Neutrophil (primary cell): Measurements from ENCODE around the gene KASH5.

Experiments used
- H3K27ac ChIP-seq: fragments of 200-600 bp; sonication (generic); 2 replicates; pipeline ENCODE4 v1.5.1; 2016; ENCODE audit warnings: mild to moderate bottlenecking, moderate library complexity
- H3K27me3 ChIP-seq: fragments of 200-600 bp; sonication (generic); 2 replicates; pipeline ENCODE4 v1.6.0; 2016; ENCODE audit warnings: mild to moderate bottlenecking
- H3K36me3 ChIP-seq: fragments of 200-600 bp; sonication (generic); 2 replicates; pipeline ENCODE4 v1.5.1; 2017
- H3K4me1 ChIP-seq, 2 experiments: fragments of 200-600 bp in 1 of 2; sonication (generic) in 1 of 2; 1 replicate in 1 of 2; 2 replicates in 1 of 2; pipeline versions ENCODE4 v1.5.1 to v1.6.1; 2013 to 2016; ENCODE audit warnings: low read depth in 1 of 2, low read length in 1 of 2, mild to moderate bottlenecking in 1 of 2, moderate library complexity in 1 of 2; ENCODE audit not compliant: control insufficient read depth in 1 of 2, insufficient read depth in 1 of 2
- H3K4me3 ChIP-seq, 2 experiments: fragments of 200-600 bp in 1 of 2; sonication (generic) in 1 of 2; 1 replicate in 1 of 2; 2 replicates in 1 of 2; pipeline ENCODE4 v1.5.1; 2013 to 2016; ENCODE audit warnings: low read depth in 1 of 2, low read length in 1 of 2, mild to moderate bottlenecking in 1 of 2, moderate library complexity in 1 of 2
- H3K9me3 ChIP-seq: fragments of 200-600 bp; sonication (generic); 2 replicates; pipeline ENCODE4 v1.5.1; 2016
- TF ChIP-seq, protein P1 (sequence below): fragments of 200-600 bp; sonication (generic); IDR thresholded peaks from 2 replicates; pipeline ENCODE4 v1.5.1; 2016; ENCODE audit warnings: antibody characterized with exemption

Gene KASH5

DNA sequence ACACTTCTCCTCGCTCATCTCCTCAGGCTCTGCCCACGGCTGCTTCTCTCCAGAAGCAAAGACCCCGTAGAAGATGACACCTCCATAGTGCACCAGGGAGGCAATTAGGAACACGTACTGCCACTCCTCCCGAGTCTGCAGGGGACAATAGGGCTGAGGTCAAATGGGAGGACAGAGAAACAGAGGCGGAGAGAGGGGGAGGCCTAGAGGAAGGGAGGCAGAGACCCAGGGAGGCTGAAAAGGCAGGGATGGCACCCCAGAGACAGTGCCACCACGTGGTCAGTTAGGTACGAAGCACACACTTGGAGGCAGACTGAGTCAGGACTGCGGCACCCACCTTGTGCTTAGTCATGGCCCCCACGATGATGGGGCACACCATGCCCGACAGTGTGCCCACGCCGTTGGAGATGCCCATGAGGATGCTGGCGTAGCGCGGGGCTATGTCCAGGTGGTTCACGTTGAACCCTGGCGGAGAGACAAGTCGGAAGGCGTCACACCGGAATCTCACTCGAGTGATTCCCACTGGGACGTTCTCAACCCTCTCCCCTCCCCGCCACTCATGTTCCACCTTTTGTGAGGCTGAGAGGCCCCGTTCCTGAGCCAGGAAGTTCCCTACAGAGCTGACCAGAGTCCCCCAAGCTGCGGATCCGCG, 42.8 kb downstream of the KASH5 start:
- TF ChIP-seq, protein P1, sequence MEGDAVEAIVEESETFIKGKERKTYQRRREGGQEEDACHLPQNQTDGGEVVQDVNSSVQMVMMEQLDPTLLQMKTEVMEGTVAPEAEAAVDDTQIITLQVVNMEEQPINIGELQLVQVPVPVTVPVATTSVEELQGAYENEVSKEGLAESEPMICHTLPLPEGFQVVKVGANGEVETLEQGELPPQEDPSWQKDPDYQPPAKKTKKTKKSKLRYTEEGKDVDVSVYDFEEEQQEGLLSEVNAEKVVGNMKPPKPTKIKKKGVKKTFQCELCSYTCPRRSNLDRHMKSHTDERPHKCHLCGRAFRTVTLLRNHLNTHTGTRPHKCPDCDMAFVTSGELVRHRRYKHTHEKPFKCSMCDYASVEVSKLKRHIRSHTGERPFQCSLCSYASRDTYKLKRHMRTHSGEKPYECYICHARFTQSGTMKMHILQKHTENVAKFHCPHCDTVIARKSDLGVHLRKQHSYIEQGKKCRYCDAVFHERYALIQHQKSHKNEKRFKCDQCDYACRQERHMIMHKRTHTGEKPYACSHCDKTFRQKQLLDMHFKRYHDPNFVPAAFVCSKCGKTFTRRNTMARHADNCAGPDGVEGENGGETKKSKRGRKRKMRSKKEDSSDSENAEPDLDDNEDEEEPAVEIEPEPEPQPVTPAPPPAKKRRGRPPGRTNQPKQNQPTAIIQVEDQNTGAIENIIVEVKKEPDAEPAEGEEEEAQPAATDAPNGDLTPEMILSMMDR: no peak
- H3K4me1 ChIP-seq: no peaks in the 10 kb centered on the region
- no peak overlapping the region for H3K27ac ChIP-seq
- peaks cover 100% of the 10 kb centered on the region for H3K27me3 ChIP-seq
- no peaks in the 10 kb centered on the region for H3K36me3 ChIP-seq
- H3K9me3 ChIP-seq: no peaks in the 10 kb centered on the region
- H3K4me3 ChIP-seq: no peak overlapping the region

DNA sequence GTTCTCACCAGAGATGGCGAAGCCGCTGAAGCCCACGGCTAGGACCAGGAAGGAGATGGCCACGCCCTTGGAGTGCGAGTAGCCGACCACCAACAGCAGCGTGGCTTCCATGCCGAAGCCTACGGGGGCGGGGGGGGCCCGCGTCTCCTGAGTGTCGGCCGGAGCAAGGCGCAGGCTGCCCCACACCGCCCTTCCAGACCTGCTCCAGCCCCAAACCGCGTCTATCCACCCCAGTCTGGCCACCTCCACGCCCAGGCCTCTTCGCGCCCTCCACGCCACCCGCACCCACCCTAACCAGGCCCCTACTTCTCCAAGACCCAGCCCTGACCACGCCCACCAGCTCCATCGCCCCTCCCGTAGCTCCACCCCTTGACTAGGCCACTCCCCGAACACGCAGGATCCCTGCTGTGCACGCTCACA, 43.3 kb downstream of the KASH5 start:
- no peaks in the 10 kb centered on the region for H3K4me1 ChIP-seq
- peaks cover 100% of the 10 kb centered on the region for H3K27me3 ChIP-seq
- H3K4me3 ChIP-seq: no peak overlapping the region
- TF ChIP-seq, protein P1: no peak
- H3K9me3 ChIP-seq: no peaks in the 10 kb centered on the region
- H3K27ac ChIP-seq: no peak overlapping the region
- H3K36me3 ChIP-seq: no peaks in the 10 kb centered on the region

DNA sequence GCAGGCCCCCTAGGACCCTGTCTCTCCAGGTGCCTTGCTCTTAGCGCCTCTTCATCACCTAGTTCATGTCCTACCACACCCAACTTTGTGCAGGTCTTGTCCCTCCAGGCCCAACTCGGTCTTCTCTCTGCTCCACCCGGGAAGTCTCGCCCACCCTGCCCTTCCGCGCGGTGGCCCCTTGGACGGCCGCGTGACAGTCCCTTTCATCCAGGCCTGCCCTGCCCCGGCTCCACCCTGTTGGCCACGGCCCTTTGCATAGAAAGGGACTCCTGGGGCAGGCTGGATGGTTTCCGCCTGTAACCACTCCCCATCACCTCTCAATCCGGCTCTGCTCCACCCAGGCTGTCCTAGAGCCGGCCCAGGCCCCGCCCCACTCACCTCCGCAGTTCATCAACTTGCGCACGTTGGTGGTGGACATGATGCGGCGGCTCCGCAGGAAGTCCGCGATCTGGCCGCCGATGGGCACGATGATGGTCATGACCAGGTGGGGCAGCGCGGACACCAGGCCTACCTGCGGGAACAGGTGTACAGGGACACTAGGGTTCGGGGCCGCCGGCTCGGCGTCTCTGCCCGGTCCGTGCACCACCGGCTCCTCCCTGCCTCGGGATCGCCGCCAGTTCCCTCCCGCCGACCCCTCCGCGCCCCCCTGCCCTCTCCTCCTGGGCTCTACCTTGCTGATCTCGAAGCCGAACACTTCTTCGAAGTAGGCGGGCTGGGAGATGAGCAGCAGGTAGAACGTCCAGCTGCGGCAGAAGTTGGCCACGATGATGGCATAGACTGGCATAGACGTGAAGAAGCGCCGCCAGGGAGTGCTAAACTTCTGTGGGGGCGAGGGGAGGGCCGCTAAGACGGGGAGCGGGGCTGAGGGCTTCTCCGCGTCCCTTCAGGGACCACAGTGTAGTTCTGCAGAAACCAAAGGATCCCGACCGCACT, 44.4 kb downstream of the KASH5 start:
- H3K36me3 ChIP-seq: no peaks in the 10 kb centered on the region
- no peak overlapping the region for H3K27ac ChIP-seq
- H3K4me3 ChIP-seq: no peak overlapping the region
- H3K4me1 ChIP-seq: no peaks in the 10 kb centered on the region
- TF ChIP-seq, protein P1: no peak
- H3K9me3 ChIP-seq: no peaks in the 10 kb centered on the region
- H3K27me3 ChIP-seq: peaks cover 100% of the 10 kb centered on the region

DNA sequence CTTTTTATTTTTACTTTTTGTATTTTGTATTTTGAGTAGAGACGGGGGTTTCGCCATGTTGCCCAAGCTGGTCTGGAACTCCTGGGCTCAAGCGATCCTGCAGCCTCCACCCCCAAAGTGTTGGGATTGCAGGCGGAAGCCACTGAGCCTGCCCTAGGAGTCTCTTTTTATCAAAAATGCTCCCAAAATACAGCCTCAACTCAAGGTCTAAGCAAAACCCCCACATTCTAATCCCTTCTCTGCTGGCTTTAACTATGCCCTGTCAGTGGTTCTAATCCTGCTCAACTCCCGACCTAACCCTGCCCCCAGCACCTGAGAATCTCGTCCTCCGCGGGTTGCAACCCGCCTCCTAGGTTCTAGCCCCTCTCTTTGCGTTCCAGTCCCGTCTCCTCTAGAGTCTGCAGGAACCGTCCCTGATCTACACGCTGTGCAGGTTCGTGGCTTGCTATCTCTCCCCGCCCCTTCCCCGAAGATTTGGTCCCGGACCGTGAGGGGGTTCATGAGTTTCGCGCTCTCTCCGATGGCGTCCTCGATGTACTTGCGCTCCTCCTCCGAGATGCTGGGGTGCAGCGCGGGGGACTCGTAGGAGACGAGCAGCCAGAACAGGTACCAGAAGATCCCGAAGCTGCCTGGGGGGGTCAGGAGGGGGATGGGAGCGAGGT, 45.3 kb downstream of the KASH5 start:
- TF ChIP-seq, protein P1: no peak
- H3K36me3 ChIP-seq: no peaks in the 10 kb centered on the region
- H3K9me3 ChIP-seq: no peaks in the 10 kb centered on the region
- H3K27ac ChIP-seq: no peak overlapping the region
- no peak overlapping the region for H3K4me3 ChIP-seq
- peaks cover 100% of the 10 kb centered on the region for H3K27me3 ChIP-seq
- H3K4me1 ChIP-seq: no peaks in the 10 kb centered on the region

DNA sequence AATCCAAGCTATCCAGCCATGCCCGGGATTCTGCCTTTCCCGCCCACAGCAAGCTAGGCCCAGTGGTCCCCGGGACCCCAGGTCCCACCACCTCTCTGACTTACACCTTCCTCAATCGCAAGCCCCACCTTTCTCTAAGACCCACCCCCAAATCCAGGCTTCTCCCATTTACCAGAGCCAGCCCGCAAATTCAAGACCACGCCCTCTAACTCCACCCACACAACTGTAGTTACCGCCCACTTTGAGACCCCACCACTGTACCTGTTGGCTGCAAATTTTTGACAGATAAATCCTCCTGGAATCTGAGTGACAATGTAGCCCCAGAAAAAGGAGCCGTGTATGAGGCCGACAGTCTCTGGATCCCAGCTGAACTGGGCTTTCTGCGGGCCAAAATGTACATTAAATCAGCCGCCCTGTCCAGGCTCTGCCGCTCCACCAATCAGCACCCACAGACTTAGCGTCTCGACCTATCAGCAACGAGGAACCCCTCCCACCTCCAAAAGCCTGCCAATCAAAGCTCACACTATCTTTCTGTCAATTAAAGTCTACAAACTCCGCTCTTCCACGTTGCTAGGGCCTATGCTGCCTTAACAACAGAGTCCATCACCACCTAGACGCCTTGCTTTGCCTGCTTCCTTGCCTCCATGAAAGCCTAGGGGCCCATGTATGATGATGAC, 47.0 kb downstream of the KASH5 start:
- TF ChIP-seq, protein P1: no peak
- Histone ChIP-seq H3K27me3 (peaks cover 100% of the 10 kb centered on the region), H3K4me1 (no peaks in the 10 kb centered on the region)

More for the DNA sequence above, 47.0 kb downstream of the KASH5 start:
- H3K9me3 ChIP-seq: no peaks in the 10 kb centered on the region
- no peak overlapping the region for H3K4me3 ChIP-seq
- no peaks in the 10 kb centered on the region for H3K36me3 ChIP-seq
- no peak overlapping the region for H3K27ac ChIP-seq
